Thoracic aorta (tissue), 2 donors: ENCODE data around the gene ZNRD2. TPM values are rescaled to one million over a fixed set of nuclear protein-coding genes. Genes with fewer than 3 reads are reported as not detected.

Experiments
- ATAC-seq: fragments of 150-250 bp; one replicate; pipeline ENCODE4 v1.8.0; 2017; ENCODE audit warnings: low read depth; ENCODE audit not compliant: insufficient number of reproducible peaks, low FRiP score
- DNase-seq: peaks from one replicate; pipeline ENCODE4 v3.0.0-alpha.2; 2020; ENCODE audit warnings: low spot score
- H3K27ac ChIP-seq, 2 donors: fragments of 200-600 bp; sonication (generic); 1 replicate in 1 of 2; 2 replicates in 1 of 2; pipeline ENCODE4 v1.5.1; 2016; ENCODE audit warnings: mild to moderate bottlenecking in 2 of 2, moderate library complexity in 2 of 2
- H3K27me3 ChIP-seq: fragments of 200-600 bp; sonication (generic); replicated peaks from 2 replicates; pipeline ENCODE4 v1.6.0; 2016; ENCODE audit warnings: mild to moderate bottlenecking; ENCODE audit not compliant: insufficient read depth
- H3K36me3 ChIP-seq: fragments of 200-600 bp; sonication (generic); one replicate; pipeline ENCODE4 v1.5.1; 2016
- H3K4me1 ChIP-seq, 2 donors: fragments of 200-600 bp; sonication (generic); 1 replicate in 1 of 2; 2 replicates in 1 of 2; pipeline versions ENCODE4 v1.5.1 to v1.6.0; 2016; ENCODE audit warnings: low read depth in 2 of 2, mild to moderate bottlenecking in 1 of 2; ENCODE audit not compliant: control insufficient read depth in 1 of 2
- H3K4me3 ChIP-seq: fragments of 200-600 bp; sonication (generic); 2 replicates; pipeline ENCODE4 v1.5.1; 2016; ENCODE audit warnings: mild to moderate bottlenecking
- H3K9me3 ChIP-seq: fragments of 200-600 bp; sonication (generic); 2 replicates; pipeline ENCODE4 v1.5.1; 2016
- CTCF ChIP-seq: fragments of 200-600 bp; sonication (generic); IDR thresholded peaks from one replicate; pipeline ENCODE4 v1.5.1; 2019; ENCODE audit warnings: antibody characterized with exemption
- total RNA-seq, 2 donors: library from RNA; depleted of rRNA; stranded (reverse); fragments of >200 nt; gene quantifications; one replicate each; pipeline versions ENCODE4 v1.1.0 to v1.2.3, GENCODE V29; 2016

Gene ZNRD2
- total RNA-seq, 2 donors from 2014 or later = 38.4 to 51.7 TPM

DNA sequence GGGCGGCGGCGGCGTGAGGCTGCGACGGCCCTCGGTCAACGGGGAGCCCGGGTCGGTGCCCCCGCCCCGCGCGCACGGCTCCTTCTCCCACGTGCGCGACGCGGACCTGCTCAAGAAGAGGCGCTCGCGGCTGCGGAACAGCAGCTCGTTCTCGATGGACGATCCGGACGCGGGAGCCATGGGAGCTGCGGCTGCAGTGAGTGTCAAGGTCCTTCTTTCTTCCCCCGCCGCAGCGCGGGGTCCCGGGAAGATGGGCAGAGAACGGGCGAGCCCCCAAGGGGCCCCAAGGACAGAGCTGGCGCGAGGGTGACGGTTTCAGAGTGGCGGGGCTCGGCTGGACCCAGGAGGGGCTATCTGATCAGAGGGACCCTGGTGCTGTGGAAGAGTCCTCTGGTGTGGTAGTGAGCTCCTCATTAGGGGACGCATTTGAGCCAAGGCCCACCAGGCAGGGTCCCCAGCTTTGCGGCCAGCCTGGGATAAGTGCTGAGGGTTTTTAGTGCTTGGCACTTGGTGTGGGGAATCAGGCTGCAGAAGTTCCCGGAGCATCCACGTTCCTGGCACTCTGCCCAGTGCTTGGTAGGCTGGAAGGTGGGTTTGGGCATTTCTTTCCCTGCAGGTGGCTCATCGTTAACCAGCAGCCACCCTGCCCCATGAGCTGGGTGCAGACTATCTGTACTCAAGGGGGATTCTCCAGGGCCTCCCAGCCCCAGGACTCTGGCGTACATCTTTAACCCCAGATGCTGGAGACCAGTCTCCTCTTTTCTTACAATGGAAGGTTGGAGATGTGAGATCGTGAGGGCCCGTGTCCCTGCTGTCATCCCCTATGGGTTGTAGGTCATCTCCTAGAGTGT lies 15.3 kb downstream of the ZNRD2 start:
- H3K36me3 ChIP-seq = peaks cover 53% of the 10 kb centered on the region
- no peaks in the 10 kb centered on the region for H3K27me3 ChIP-seq
- H3K9me3 ChIP-seq = no peaks in the 10 kb centered on the region
- ATAC-seq = no peak
- no peak overlapping the region for H3K4me3 ChIP-seq
- H3K4me1 ChIP-seq = peaks cover 24 to 36% of the 10 kb centered on the region in 2 donors
- peak overlapping the region; percentile 75 to 85 for H3K27ac ChIP-seq
- TF ChIP-seq CTCF = no peak
- DNase-seq = no peak

- no peaks in the 10 kb centered on the region for H3K9me3 ChIP-seq
- peaks cover 52% of the 10 kb centered on the region for H3K36me3 ChIP-seq
- no peak for DNase-seq
- H3K4me1 ChIP-seq = peaks cover 24 to 36% of the 10 kb centered on the region in 2 donors
- H3K27ac ChIP-seq = peak overlapping the region; percentile 75 to 85
- TF ChIP-seq CTCF = no peak
- H3K4me3 ChIP-seq = peak overlapping the region; percentile 39
- ATAC-seq = no peak
- no peaks in the 10 kb centered on the region for H3K27me3 ChIP-seq
Observed at GRCh38 chr11:65586247-65586630, 16.0 kb downstream of the ZNRD2 start.

- no peaks in the 10 kb centered on the region for H3K9me3 ChIP-seq
- H3K4me3 ChIP-seq = peak overlapping the region; percentile 39
- TF ChIP-seq CTCF = no peak
- H3K4me1 ChIP-seq = peaks cover 24 to 36% of the 10 kb centered on the region in 2 donors
- no peak for ATAC-seq
- DNase-seq = no peak
- H3K36me3 ChIP-seq = peaks cover 49% of the 10 kb centered on the region
- H3K27ac ChIP-seq = peak overlapping the region; percentile 75 to 85
- H3K27me3 ChIP-seq = no peaks in the 10 kb centered on the region
Observed at GRCh38 chr11:65586676-65587075, 16.4 kb downstream of the ZNRD2 start.

- peak; percentile 28 for TF ChIP-seq CTCF
- Histone ChIP-seq H3K4me1 (peaks cover 24 to 44% of the 10 kb centered on the region in 2 donors), H3K27ac (peak overlapping the region; percentile 75 to 85), H3K4me3 (peak overlapping the region; percentile 37), H3K27me3 (no peaks in the 10 kb centered on the region), H3K36me3 (peaks cover 44% of the 10 kb centered on the region), H3K9me3 (no peaks in the 10 kb centered on the region)
- no peak for ATAC-seq
- DNase-seq = no peak
Observed at GRCh38 chr11:65588199-65589054, 18.1 kb downstream of the ZNRD2 start.
